HG03378 (cell line): Measurements from ENCODE around the gene SSH2.
A peak's percentile ranks its signal among the peaks of the same experiment; 100 is the strongest.
"Not testable (repeated sequence)": the region's sequence is repeated elsewhere in the genome, so short reads cannot be mapped to it uniquely, and the experiment has no call there.

ENCODE experiments used
- ATAC-seq: cut with Tn5 transposase; IDR thresholded peaks from one replicate; pipeline ENCODE4 v1.9.1; 2021; ENCODE audit warnings: mild to moderate bottlenecking, moderate library complexity; ENCODE audit not compliant: unreplicated experiment

Gene SSH2

DNA sequence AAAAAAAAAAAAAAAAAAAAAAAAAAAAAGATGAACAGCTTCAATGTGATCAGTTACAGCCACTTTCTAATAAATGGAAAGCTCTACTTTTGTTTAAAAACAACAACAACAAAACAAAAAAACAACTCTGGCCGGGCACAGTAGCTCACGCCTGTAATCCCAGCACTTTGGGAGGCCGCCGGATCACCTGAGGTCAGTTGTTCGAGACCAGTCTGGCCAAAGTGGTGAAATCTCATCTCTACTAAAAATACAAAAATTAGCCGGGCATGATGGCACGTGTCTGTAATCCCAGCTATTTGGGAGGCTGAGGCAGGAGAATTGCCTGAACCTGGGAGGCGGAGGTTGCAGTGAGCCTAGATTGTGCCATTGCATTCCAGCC is 150.2 kb downstream of the SSH2 start:
- ATAC-seq: not testable (repeated sequence)

DNA sequence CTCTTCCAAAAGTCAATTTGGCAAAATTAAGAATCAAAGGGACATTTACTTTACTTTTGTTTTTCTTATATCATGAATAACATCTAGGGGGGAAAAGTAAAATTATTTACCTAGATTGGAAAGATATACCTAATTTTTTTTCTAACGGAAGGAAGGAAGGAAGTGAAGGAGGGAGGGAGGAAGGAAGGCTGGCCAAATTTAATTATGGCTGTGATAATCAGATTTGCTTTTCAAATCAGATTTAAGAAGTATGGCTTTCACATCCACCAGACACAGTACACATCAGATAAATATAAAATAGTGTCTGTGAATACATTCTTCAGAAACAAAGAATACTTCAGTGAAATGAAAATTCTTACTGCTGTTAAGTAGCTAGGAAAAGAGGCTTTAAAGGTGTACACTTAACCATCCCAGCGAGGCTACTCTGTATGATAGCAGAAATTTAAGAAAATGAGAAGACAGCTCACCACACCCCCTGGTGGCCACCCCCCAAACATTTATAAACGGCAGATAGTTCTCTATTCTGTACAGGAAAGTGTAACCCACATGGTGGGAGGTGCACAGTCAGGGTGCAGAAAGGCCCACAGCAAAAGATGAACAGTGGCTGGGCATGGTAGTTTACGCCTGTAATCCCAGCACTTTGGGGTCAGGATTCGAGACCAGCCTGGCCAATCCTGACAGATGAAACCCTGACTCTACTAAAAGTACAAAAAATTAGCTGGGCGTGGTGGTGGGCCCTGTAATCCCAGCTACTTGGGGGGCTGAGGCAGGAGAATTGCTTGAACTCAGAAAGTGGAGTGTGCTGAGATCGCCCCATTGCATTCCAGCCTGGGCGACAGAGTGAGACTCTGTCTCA is 150.8 kb downstream of the SSH2 start:
- no peak for ATAC-seq

DNA sequence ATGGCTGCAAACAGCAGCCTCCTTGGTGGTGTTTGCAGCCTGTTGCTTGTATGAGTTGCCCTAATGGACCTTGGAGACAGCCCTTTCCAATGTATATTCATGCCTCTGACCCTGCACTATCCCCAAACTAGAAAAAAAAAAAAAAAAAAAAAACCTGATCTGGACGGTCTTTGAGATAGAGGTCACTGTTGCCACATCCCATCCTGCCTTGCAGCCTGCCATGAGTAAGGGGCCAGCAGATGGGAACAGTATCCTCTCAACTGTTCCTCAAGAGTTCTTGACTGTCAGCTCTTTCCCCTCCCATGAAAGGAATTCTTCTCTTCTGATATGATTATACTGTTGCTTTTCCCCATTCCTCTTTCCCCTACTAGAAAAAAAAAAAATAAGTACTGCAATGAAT is 152.4 kb downstream of the SSH2 start:
- ATAC-seq: no peak

DNA sequence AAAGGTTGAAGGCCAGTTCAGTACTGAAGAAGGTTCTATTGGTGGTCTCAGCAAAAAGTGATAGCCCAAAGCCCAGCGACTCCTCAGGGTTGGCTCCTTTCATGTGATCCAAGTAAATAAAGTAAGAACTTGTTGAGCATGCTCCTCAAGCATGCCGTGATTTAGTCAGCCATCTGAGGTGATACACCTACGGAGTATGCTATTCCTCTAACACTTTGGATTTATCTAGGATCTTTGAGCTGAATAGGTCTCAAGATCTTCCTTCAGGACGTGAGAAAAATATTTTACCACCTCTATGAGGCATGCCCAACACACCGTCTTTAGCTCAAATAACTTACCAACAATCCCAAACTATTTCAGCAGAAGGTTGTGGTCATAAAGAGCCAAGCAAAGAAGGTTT is 154.0 kb downstream of the SSH2 start:
- ATAC-seq: no peak

DNA sequence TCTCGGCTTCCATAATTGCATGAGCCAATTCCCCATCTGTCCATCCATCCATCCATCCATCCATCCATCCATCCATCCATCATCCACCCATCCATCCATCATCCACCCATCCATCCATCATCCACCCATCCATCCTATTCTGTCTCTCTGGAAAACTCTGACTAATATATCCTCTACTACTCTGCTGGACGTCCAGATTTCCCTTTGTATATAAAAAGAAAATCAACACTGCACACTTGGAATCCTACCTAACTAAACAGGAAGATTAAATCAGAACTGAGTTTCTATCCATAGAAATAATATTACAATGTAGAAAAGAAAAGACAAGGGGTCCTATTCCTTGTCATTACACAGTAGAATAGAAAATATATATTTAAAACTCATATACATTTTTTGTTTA is 157.0 kb downstream of the SSH2 start:
- ATAC-seq: no peak

DNA sequence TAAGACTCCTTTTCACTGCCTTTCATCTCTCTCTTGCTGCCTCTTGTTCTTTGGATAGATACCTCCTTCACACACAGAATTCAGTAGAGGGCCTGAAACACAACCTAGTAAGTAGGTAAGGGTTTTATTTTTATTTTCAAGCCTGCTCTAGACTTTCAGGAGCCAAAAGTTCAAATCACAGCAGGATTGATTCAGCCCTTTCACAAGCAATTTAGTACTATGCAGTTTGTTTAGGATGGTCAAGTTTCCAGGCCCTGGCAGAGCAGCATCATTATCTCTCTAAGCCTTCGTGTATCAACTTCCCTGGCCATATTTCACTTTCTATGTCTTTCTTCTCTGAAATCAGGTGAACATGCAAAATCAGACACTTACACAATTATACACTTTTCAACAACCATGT is 158.5 kb downstream of the SSH2 start:
- no peak for ATAC-seq

DNA sequence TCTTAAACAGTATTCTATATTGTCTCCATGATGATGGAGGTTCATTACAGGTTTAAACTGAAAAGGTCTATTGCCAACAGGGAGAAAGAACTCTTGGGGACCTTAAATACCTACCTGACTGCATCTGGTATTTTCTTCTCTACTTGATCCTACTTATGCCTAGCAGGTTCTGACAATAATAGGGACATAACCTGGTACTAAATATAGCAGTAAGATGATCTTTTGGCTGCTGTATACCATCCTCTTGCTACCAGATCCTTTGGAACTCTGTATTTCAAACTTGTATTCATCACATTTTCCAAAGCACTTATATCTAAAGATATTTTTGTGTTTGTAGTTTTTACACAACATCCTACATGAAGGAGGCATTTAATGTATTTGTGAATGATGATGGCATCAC is 160.8 kb downstream of the SSH2 start:
- ATAC-seq: no peak

DNA sequence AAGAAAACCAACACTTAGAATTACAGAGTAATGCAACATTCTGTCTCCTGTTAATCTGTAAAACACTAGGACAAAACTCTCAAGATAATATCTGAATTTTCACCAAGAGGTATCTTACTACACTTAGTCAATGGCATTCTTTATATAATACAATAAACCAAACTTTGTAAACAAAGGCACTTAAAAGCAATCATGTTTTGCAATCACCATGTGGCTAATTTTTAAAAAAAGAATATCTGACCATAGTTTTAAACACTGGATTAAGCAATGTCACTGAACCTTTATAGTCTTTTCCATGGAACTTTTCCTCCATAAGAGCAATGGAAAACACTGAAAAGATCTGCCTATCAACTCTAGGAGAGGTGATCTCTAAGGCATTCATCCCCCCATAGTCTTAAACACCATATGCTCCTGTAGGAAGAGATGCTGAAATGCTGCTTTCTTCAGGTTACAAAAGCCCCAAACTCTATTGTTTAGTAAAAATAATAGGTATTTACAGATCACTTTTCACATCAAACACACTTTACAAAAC is 163.2 kb downstream of the SSH2 start:
- ATAC-seq: no peak

DNA sequence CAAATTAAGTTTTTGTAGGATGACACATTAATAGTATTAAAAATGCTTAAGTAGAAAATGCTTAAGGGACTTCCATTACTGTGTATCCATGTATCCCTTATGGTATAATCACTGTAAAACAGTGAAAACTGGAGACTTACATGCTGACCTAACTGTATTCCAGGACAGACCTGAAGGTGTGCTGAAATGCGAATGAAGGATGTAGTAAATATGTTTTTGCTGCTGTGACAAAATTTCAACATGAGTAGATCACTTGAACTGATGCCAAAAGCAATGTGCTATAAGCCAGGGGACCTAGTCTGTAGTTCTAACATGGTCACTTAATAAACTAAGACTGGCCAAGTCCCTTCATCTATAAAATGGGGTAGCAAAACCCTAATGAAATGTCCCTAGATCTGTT is 165.3 kb downstream of the SSH2 start:
- ATAC-seq: no peak

DNA sequence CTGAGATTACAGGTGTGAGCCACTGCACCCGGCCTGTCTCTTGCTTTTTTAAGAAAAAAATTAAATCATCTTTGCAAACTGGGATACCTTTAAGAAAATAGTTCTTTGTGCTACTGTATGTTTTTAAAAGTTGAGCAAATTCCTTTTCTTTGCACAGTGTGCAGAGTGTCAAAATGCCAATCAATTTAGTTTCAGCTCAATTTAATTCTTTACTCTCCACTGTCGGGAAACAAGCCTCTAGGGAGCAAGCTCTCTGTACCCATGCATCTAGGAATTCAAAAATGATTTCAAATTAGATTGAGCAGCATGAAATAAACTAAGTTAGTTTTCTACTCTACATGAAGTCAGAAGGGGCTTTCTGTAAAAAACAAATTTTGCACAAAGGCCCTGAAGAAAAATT is 165.8 kb downstream of the SSH2 start:
- no peak for ATAC-seq

DNA sequence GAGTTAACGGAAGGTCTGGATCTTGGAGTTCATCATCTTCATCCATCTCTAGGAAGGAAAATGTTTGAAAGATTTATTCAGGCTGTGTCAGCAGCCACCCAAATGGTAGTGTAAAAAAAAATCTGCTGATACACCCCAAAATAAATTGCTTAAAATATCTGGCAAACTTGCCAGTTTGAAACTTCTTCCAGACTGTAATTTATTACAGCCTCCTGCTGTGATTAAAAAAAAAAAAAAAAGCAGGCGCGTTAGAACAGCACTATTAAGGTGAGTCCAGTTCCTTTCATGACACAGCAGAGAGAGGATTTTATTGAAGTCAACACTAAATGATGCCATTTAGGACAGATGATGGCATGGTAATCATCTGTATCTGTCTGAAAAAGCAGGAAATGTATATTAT is 166.8 kb downstream of the SSH2 start:
- ATAC-seq: no peak

DNA sequence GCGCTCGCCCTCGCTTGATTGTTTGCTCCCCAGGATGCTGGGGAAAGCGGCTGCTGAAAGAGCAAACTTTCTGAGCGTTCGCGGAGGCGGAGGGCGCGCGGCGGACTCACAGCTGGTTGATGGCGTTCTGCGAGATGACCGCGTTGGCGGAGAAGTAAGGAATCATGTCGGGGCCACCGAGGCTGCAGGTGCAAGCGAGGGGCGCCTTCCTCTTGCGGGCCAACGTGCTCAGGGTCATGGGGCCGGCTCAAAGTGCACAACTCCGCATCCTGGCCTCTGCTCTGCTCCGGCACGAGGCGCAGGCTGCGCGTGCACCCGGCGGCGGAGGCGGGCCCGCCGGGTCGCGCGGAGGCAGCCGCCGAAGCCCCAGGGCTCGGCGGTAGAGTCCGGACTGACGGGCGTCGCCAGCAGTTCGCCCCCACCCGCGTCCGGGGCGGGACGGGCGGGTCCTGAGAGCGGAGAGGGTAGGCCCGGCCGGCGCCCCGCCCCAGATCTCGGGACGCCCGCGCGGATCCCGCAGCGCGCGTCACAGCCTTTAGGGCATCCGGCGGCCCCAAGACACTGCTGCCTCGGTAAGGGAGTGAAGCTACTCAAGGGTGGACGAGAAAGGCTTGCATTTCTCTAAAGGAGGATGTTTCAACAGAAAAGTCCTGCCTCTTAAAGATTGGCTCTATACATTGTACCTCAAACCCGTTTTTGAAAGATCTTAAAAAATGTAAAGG is 168.8 kb downstream of the SSH2 start:
- peak; percentile 55 for ATAC-seq

DNA sequence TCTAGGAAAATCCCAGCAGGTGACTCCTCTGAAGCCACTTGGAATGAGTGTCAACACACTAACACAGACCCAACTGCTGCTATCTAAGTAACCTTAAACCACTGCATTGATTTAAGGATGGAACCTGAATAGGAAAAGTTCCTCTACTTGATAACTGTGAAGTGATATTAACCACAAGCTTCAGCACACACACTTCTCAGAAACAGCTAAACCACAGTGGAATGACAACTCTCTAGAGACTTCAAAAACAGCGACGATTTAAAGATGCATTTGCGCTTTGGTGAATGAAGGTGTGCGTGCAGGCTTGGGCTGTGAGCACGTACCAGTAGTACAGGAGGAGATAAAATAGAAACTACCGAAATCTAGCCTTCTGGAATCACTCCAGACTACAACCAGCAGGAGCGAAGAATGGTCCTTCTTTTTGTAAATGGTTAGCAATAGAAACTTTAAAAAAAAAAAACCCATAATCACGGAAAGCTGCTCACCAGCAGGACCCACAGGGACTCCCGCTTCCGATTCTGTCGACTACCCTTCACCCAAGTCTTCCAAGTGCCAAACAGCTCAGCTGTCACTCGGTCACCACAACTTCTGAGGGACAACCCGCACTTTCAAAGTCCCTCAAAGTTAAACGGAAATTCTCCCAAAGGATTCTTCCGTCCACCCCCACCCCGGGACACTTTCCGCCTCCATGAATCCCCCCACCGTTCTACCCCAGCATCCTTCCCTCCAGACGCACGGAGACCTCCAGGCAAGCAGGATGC is 169.6 kb downstream of the SSH2 start:
- peak; percentile 46 for ATAC-seq

DNA sequence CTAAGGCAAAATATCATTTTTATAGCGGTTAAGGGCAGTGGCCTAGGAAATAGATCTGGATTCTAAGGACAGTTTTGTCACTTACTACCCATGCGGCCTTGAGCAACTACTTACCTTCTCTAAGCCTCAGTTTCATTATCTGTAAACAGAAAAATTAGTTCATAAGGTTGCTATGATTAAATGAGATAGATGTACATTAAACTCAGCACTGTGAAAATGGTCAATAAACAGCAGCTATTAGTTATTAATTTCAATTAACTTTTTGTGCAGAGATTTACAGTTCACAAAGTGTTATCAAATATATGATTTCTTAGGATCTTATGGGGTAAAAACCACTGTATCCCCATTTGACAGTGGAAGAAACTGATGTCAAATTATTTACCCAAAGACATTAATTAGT is 171.8 kb downstream of the SSH2 start:
- ATAC-seq: no peak

DNA sequence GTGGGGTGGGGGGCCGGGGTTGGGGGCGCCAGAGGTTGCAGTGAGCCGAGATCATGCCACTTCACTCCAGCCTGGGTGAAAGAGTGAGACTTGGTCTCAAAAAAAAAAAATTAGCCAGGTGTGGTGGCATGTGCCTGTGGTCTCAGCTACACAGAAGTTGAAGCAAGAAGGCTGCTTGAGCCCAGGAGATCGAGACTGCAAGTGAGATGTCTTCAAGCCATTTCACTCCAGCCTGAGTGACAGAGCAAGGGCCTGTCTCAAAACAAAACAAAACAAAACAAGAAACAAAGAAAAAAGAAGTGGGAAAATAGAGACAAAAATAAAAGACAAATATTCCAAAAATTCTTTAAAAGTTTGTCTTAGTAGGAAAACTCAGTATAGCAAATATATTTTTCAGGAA is 172.2 kb downstream of the SSH2 start:
- no peak for ATAC-seq

DNA sequence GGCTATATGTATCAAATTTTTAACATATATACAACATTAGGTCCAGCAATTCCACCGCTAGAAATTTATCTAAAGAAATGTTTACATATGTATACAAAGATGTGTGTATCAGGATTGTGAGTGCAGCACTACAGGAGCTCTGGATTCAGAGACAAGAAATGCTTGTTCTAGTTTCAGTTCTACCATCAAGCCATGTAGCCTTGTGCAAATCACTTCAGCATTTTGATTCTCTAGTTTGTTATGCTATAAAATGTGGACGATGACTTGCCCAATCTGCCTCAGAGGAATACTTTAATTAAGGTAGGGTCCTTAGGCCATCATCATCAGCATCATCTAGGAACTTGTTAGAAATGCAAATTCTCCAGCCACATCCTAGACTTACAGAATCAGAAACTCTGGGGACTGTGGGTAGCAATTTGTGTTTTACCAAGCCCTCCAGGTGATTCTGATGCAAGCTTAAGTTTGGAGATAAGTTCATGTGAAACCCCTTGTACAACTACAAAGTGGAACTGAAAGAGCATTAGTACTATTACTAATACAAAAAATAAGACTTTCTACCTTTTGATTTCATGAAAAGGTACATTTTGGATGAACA is 176.1 kb downstream of the SSH2 start:
- no peak for ATAC-seq

DNA sequence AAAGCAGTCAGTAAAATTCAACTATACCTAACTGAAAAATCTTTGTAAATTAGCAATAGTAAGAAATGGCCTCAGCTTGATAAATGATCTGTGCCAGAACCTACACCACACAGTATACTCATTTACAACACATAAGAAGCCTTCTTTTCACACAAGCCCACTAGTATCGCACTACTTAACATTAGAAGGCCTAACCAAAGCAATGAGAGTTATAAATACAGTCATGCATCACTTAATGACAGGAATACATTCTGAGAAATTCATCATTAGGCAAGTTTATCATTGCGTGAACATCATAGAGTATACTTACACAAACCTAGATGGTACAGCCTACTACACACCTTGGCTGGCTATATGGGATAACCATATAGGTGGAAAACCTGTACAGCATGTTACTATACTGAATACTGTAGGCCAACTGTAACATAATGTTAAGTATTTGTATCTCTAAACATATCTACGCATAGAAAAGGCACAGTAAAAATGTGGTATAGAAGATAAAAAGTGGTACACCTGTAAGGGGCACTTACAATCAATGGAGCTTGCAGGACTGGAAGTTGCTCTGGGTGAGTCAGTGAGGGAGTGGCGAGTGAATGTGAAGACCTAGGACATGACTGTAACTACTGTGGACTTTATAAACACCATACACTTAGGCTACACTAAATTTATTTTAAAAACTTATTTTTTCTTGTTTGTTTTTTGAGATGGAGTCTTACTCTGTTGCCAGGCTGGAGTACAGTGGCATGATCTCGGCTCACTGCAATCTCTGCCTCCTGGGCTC is 180.8 kb downstream of the SSH2 start:
- ATAC-seq: no peak

DNA sequence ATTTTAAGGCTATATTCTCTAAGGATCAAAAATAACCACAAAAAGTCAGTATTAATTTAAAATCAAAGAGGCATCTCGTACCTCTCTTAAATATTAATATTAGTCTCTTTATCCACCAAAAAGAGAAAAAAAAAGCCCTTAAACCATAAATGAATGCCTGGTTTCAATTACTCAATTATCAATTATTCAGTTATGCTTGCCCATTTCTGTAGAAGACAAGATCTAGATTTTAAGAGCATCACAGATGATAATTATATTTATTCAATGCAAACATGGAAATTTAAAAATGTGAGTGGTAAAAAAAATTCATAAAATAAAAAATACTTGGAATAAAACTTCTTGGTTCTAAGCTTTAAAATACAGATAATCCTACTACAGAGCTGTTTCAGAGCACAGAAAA is 181.6 kb downstream of the SSH2 start:
- ATAC-seq: no peak

DNA sequence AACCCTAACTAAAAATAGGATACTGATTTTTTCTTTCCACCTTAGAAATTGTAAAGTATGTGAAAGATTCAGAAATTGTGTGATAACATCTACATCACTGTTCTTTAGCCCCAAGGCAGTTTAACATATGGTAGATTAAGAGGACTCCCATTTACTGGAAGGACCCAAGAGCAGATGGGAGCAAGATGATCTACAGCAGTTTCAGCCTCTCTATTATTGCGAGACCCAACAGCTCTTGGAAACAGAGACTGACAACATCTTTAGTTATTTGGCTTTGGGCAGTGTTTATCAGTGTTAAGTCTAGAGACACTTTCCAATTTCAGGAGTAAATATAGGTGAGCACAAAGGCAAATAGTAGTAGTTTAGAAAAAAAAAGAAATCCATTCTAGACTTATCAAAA is 182.4 kb downstream of the SSH2 start:
- no peak for ATAC-seq

DNA sequence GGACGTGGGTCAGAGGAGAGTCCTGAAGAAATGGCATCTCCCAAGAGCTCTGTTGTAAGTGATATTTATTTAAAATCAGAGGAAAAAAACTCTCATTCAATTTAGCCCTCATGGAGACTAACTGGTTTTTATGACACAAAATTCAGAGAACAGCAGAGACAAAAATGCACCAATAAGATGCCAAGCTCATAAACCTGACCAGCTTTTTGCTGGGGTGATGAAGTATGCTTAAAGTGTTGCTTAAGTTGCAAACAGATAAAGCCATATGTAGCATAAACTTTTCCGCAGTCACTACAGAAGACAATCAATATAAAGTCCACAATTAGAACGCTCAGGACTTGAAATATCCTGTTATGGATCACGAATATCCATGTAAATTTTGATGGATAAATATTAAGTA is 183.4 kb downstream of the SSH2 start:
- ATAC-seq: no peak
